ENCODE measurements around the gene HPSE2.

DNA sequence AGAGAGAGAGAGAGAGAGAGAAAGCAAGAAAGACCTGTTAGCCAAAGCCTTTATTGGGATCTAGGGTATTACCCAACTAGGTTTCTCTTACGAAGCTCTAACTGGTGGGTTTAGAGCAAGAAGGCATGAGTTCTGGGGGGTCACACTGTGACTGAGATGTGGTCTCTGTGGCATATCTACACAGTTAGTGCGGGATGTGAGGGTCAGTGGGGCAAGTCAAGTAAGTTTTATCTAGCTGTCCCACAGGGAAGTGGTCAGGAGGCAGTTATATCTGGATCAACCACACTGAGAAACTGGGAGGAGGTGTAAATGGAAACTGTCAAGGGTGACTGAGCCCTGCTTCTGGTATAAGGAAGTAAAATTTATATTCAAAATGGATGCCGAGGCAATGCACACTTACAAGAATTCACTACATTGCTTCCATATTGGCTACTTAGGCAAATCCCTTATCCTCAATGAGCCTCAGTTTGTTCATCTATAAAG lies 457.3 kb downstream of the HPSE2 start:
- TF ChIP-seq SIRT6 (IDR thresholded peaks at IDR 0.05; ENCODE audit: low read length) (no peak), POLR2A (IDR thresholded peaks at IDR 0.05; ENCODE audit: control extremely low read depth in 1 of 2, low read depth in 2 of 2, low read length in 2 of 2) (no peak), JUND (IDR thresholded peaks at IDR 0.05; ENCODE audit: low read length) (no peak), EZH2 (IDR thresholded peaks at IDR 0.05; ENCODE audit: low read depth, low read length, severe bottlenecking) (no peak), NRF1 (IDR thresholded peaks at IDR 0.05; ENCODE audit: low read depth, low read length) (no peak), SRF (IDR thresholded peaks at IDR 0.05; ENCODE audit: low read depth, low read length) (no peak), SUZ12 (IDR thresholded peaks at IDR 0.05; ENCODE audit: low read length) (no peak), SP4 (IDR thresholded peaks at IDR 0.05; ENCODE audit: low read length) (no peak)
- TF ChIP-seq, protein P1, sequence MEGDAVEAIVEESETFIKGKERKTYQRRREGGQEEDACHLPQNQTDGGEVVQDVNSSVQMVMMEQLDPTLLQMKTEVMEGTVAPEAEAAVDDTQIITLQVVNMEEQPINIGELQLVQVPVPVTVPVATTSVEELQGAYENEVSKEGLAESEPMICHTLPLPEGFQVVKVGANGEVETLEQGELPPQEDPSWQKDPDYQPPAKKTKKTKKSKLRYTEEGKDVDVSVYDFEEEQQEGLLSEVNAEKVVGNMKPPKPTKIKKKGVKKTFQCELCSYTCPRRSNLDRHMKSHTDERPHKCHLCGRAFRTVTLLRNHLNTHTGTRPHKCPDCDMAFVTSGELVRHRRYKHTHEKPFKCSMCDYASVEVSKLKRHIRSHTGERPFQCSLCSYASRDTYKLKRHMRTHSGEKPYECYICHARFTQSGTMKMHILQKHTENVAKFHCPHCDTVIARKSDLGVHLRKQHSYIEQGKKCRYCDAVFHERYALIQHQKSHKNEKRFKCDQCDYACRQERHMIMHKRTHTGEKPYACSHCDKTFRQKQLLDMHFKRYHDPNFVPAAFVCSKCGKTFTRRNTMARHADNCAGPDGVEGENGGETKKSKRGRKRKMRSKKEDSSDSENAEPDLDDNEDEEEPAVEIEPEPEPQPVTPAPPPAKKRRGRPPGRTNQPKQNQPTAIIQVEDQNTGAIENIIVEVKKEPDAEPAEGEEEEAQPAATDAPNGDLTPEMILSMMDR (IDR thresholded peaks at IDR 0.05; ENCODE audit: control extremely low read depth in 1 of 3, insufficient read depth in 1 of 3, low read depth in 1 of 3, low read length in 3 of 3), result no peak
- TF ChIP-seq, protein P2, sequence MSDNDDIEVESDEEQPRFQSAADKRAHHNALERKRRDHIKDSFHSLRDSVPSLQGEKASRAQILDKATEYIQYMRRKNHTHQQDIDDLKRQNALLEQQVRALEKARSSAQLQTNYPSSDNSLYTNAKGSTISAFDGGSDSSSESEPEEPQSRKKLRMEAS (IDR thresholded peaks at IDR 0.05), result no peak
- TF ChIP-seq, protein P3, sequence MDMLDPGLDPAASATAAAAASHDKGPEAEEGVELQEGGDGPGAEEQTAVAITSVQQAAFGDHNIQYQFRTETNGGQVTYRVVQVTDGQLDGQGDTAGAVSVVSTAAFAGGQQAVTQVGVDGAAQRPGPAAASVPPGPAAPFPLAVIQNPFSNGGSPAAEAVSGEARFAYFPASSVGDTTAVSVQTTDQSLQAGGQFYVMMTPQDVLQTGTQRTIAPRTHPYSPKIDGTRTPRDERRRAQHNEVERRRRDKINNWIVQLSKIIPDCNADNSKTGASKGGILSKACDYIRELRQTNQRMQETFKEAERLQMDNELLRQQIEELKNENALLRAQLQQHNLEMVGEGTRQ (IDR thresholded peaks at IDR 0.05; ENCODE audit: low read length), result no peak

Measured in H1 (cell line).